NCI-H1930 (cell line): ENCODE results near the gene TWF2.

Experiments
- DNase-seq, 2 experiments: peaks; one replicate each; lab custom pipeline; 2025; lab: John Stamatoyannopoulos, UW

Gene TWF2

DNA sequence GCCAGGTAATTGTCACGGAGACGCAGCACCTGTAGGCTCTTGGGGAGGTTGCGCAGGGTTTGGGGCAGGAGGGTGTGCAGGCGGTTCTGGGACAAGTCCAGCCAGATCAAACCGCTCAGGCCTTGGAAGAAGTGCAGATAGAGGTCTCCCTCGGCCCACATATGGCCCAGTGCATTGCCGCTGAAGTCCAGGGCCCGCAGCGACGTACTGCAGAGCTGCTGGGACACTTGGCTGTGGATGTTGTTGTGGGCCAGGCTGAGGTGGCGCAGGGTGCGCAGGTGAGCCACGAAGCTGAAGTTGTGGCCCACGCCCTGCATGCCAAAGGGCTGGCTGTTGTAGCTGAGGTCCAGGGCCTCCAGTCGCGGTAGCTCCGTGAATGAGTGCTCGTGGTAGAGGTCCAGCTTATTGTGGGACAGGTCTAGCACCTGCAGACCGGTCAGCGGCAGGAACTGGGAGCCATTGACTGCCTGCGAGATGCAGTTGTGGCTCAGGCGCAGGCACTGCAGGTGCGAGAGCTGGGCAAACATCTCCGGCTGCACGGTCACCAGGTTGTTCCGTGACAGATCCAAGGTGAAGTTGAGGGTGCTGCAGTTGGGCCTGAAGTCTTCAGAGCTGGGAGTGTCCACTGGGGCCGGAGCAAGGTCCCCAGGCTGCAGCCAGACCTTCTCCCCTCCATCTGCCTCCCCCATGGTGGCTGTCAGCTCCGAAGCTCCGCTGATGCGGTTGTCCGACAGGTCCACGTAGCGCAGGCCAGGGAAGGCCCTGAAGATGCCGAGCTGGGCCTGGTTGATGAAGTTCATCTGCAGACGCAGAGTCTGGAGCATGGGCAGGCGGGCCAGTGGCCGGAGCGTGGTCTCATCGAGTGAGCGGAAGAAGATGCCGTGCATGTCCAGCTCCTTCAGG lies 16.4 kb downstream of the TWF2 start:
- DNase-seq = no peak

- no peak for DNase-seq
Measured at GRCh38 chr3:52221563-52222318, 17.2 kb downstream of the TWF2 start.

GRCh38 chr3:52221141-52221562 lies 17.8 kb downstream of the TWF2 start:
- DNase-seq = no peak

- peak; percentile 31 to 53 for DNase-seq
Measured at GRCh38 chr3:52220380-52221026, 18.5 kb downstream of the TWF2 start.

- DNase-seq = no peak
Measured at GRCh38 chr3:52218937-52219650, 19.9 kb downstream of the TWF2 start.

GRCh38 chr3:52218454-52218853 lies 20.5 kb downstream of the TWF2 start:
- no peak for DNase-seq

DNA sequence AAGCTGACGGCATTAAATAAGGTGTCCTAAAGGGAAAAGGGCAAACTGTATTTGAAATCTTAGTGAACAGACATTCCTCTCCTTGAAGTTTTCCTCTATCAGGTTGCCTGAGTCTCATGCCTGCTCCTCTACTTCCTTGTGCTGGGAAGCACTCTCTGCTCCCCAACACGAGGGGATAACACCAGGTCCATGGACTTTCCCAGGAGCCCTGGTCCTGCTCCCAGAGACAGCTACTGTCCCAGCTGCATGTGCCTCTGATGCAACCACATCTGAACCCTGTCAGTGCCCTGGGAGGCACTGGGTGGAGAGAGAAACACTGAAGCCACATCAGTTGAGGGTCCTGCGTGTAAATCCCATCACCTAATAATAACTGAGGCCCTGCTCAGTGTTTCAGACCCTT lies 20.9 kb downstream of the TWF2 start:
- no peak for DNase-seq

DNA sequence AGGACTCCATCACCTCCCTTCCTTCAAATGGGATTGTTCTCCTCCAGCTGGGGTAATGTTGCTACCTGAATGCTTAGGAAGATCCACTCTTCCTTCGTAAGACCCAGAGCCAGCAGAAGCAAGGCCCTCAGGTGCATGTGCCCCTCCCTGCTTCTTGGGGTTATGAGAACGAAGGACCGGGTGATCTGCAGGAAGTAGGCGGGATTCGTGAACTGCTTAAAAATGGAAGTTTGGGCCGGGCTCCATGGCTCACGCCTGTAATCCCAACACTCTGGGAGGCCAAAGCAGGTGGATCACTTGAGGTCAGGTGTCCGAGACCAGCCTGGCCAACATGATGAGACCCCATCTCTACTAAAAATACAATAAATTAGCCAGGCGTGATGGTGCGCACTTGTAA lies 21.6 kb downstream of the TWF2 start:
- DNase-seq = no peak

GRCh38 chr3:52216585-52217408 lies 22.2 kb downstream of the TWF2 start:
- DNase-seq = no peak

DNA sequence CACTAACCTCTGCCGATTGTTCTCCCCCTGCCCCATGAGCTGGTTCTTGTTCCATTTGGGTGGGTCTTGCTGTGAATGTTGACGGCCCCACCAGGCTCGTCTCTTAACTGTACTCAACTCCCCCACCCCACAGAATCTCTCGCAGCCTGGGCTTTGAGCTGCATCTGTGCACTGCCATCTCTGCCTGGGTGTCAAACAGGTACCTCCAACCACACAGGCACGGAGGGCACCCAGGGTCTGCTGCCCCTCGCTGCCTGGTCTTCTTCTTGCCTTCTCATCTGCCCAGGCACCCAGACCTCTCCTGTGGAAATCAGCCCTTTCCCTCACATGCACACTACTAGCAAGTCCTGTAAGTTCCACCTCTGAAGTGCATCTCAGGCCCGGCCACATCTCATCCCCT lies 23.6 kb downstream of the TWF2 start:
- no peak for DNase-seq

DNA sequence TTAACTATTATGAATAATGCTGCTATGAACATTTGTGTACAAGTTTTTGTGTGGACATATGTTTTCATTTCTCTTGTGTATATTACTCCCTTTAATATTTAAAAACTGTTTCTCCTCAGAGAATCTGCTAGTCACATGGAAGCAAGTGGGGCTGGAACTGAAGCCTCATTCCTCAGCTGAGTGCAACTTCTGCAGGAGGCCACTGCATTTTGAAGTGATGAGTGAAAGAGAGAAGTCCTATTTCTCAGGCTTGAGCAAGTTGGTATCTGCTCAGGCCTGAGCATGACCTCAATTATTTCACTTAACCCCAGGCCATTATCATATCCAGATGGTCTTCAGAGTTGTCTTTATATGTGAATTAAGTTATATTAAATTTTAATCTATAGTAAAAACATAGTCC lies 25.1 kb downstream of the TWF2 start:
- no peak for DNase-seq

DNA sequence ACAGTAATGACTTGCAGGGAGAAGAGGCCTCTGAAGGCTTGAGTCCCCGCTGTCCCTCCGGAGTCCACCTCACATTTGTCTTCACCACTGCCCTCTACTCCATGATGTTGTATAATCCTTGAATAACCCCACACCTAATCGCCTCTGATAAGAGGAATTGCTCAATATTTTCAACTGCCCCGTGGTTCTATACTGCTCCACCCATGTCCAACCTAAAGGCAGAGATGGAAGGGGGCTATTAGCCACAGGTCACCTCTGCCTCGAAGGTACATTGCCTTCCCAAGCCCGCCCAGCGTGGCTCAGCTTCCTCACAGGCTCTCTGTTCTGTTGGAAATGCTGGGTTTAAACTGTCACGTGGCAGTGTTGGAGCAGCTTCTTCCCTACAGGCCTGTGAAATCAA lies 26.0 kb downstream of the TWF2 start:
- DNase-seq = no peak

- DNase-seq = no peak
Measured at GRCh38 chr3:52211268-52211891, 27.6 kb downstream of the TWF2 start.

DNA sequence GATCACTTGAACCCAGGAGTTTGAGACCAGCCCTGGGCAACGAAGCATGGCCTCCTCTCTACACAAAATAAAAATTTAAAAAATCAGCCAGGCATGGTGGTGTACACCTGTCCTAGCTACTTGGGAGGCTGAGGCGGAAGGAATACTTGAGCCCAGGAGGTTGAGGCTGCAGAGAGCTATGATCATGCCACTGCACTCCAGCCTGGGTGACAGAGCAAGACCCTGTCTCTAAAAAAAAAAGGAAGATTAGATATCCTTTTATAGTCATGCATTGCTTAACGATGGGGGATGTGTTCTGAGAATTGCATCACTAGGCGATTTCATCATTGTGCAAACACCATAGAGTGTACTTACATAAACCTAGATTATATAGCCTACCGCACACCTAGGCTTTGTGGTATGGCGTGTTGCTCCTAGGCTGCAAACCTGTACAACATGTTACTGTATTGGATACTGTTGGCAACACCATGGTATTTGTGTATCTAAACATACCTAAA lies 28.4 kb downstream of the TWF2 start:
- DNase-seq = no peak

DNA sequence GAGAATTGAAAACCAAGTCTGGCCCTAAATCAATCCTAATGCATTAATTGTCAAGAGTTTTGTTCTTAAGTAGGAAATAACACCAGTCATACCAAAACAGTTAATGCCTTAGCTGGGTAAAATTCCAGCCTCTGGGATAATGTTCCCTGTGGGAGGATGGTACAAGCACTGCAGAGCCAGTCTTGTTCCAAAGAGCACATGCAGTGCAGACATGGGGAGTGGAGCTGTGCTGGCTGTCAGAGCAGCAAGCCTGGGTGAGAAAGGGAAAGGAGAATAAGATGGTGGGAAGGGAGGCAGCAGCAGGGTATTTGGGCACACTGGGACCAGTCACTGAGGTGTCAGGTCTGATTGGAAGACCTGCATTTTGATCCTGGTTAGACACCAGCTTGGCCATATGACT lies 28.9 kb downstream of the TWF2 start:
- no peak for DNase-seq

GRCh38 chr3:52208556-52208955 lies 30.4 kb downstream of the TWF2 start:
- no peak for DNase-seq

GRCh38 chr3:52205727-52206372 lies 33.1 kb downstream of the TWF2 start:
- DNase-seq = no peak

GRCh38 chr3:52204337-52205073 lies 34.5 kb downstream of the TWF2 start:
- no peak for DNase-seq

DNA sequence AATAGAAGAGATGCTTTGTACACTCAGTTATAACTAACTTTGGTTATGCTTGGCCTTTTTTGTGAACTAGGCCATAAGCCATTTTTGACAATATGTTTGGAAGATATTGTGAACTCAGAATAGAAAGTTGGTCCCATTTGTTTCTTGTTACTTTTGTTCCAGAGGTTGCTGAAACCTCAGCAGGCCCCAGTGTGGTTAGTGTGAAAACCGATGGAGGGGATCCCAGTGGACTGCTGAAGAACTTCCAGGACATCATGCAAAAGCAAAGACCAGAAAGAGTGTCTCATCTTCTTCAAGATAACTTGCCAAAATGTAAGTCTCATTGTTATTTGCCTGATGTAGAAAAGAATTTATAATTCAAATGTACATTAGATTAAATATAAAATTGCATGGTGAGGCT lies 35.3 kb downstream of the TWF2 start:
- DNase-seq = no peak
